ENCODE results near the gene BLOC1S2.

DNA sequence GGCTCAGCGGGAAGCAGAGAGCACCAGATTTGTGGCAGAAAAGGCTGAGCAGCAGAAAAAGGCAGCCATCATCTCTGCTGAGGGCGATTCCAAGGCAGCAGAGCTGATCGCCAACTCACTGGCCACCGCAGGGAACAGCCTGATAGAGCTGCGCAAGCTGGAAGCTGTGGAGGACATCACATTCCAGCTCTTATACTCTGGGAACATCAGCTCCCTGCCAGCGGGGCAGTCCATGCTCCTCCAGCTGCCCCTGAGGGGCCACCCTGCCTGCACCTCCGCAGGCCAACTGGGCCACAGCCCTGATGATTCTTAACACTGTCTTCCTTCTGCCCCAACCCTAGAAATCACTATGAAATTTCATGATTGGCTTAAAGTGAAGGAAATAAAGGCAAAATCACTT, 37.7 kb downstream of the BLOC1S2 start:
- TF ChIP-seq, protein P1, sequence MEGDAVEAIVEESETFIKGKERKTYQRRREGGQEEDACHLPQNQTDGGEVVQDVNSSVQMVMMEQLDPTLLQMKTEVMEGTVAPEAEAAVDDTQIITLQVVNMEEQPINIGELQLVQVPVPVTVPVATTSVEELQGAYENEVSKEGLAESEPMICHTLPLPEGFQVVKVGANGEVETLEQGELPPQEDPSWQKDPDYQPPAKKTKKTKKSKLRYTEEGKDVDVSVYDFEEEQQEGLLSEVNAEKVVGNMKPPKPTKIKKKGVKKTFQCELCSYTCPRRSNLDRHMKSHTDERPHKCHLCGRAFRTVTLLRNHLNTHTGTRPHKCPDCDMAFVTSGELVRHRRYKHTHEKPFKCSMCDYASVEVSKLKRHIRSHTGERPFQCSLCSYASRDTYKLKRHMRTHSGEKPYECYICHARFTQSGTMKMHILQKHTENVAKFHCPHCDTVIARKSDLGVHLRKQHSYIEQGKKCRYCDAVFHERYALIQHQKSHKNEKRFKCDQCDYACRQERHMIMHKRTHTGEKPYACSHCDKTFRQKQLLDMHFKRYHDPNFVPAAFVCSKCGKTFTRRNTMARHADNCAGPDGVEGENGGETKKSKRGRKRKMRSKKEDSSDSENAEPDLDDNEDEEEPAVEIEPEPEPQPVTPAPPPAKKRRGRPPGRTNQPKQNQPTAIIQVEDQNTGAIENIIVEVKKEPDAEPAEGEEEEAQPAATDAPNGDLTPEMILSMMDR (IDR thresholded peaks at IDR 0.05) = no peak
- TF ChIP-seq MYC (IDR thresholded peaks at IDR 0.05; ENCODE audit: borderline replicate concordance, low read length) (no peak), EP300 (IDR thresholded peaks at IDR 0.05) (no peak), MAZ (IDR thresholded peaks at IDR 0.05; ENCODE audit: borderline replicate concordance, low read depth, low read length) (no peak), CHD2 (IDR thresholded peaks at IDR 0.05; ENCODE audit: low read length, partially characterized antibody) (no peak), HEYL (CRISPR knock-in tag; IDR thresholded peaks at IDR 0.05) (no peak), RNF2 (IDR thresholded peaks at IDR 0.05; ENCODE audit: borderline replicate concordance, low read depth) (no peak), ZFP36 (IDR thresholded peaks at IDR 0.05; ENCODE audit: borderline replicate concordance, partially characterized antibody) (no peak)
- TF ChIP-seq, protein P2, sequence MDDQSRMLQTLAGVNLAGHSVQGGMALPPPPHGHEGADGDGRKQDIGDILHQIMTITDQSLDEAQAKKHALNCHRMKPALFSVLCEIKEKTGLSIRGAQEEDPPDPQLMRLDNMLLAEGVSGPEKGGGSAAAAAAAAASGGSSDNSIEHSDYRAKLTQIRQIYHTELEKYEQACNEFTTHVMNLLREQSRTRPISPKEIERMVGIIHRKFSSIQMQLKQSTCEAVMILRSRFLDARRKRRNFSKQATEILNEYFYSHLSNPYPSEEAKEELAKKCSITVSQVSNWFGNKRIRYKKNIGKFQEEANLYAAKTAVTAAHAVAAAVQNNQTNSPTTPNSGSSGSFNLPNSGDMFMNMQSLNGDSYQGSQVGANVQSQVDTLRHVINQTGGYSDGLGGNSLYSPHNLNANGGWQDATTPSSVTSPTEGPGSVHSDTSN (IDR thresholded peaks at IDR 0.05) = no peak
- TF ChIP-seq, protein P3, sequence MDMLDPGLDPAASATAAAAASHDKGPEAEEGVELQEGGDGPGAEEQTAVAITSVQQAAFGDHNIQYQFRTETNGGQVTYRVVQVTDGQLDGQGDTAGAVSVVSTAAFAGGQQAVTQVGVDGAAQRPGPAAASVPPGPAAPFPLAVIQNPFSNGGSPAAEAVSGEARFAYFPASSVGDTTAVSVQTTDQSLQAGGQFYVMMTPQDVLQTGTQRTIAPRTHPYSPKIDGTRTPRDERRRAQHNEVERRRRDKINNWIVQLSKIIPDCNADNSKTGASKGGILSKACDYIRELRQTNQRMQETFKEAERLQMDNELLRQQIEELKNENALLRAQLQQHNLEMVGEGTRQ (IDR thresholded peaks at IDR 0.05) = no peak
- TF ChIP-seq, protein P4, sequence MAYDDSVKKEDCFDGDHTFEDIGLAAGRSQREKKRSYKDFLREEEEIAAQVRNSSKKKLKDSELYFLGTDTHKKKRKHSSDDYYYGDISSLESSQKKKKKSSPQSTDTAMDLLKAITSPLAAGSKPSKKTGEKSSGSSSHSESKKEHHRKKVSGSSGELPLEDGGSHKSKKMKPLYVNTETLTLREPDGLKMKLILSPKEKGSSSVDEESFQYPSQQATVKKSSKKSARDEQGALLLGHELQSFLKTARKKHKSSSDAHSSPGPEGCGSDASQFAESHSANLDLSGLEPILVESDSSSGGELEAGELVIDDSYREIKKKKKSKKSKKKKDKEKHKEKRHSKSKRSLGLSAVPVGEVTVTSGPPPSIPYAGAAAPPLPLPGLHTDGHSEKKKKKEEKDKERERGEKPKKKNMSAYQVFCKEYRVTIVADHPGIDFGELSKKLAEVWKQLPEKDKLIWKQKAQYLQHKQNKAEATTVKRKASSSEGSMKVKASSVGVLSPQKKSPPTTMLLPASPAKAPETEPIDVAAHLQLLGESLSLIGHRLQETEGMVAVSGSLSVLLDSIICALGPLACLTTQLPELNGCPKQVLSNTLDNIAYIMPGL (CRISPR knock-in tag; IDR thresholded peaks at IDR 0.05; ENCODE audit: borderline replicate concordance) = no peak
- TF ChIP-seq, protein P5, sequence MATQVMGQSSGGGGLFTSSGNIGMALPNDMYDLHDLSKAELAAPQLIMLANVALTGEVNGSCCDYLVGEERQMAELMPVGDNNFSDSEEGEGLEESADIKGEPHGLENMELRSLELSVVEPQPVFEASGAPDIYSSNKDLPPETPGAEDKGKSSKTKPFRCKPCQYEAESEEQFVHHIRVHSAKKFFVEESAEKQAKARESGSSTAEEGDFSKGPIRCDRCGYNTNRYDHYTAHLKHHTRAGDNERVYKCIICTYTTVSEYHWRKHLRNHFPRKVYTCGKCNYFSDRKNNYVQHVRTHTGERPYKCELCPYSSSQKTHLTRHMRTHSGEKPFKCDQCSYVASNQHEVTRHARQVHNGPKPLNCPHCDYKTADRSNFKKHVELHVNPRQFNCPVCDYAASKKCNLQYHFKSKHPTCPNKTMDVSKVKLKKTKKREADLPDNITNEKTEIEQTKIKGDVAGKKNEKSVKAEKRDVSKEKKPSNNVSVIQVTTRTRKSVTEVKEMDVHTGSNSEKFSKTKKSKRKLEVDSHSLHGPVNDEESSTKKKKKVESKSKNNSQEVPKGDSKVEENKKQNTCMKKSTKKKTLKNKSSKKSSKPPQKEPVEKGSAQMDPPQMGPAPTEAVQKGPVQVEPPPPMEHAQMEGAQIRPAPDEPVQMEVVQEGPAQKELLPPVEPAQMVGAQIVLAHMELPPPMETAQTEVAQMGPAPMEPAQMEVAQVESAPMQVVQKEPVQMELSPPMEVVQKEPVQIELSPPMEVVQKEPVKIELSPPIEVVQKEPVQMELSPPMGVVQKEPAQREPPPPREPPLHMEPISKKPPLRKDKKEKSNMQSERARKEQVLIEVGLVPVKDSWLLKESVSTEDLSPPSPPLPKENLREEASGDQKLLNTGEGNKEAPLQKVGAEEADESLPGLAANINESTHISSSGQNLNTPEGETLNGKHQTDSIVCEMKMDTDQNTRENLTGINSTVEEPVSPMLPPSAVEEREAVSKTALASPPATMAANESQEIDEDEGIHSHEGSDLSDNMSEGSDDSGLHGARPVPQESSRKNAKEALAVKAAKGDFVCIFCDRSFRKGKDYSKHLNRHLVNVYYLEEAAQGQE (IDR thresholded peaks at IDR 0.05) = no peak

Data from A549 (cell line).